HL-60 (cell line): ENCODE data around the gene FARS2.

Experiments used
- GABPA ChIP-seq: IDR thresholded peaks from 2 replicates; pipeline ENCODE4 v1.6.1; 2012; ENCODE audit warnings: low read depth
- POLR2AphosphoS5 ChIP-seq: IDR thresholded peaks from 2 replicates; pipeline ENCODE4 v1.6.1; 2012; ENCODE audit warnings: low read depth
- SPI1 ChIP-seq: IDR thresholded peaks from 2 replicates; pipeline ENCODE4 v1.6.1; 2012; ENCODE audit warnings: low read depth, mild to moderate bottlenecking, borderline replicate concordance
- TF ChIP-seq, protein P1 (sequence below): IDR thresholded peaks from 2 replicates; pipeline ENCODE4 v1.6.1; 2012; ENCODE audit warnings: low read depth; ENCODE audit not compliant: insufficient replicate concordance
- TF ChIP-seq, protein P2 (sequence below): IDR thresholded peaks from one replicate; pipeline ENCODE4 v1.5.1; 2011; ENCODE audit warnings: low read length, control low read depth, inconsistent platforms; ENCODE audit not compliant: insufficient read depth

DNA sequence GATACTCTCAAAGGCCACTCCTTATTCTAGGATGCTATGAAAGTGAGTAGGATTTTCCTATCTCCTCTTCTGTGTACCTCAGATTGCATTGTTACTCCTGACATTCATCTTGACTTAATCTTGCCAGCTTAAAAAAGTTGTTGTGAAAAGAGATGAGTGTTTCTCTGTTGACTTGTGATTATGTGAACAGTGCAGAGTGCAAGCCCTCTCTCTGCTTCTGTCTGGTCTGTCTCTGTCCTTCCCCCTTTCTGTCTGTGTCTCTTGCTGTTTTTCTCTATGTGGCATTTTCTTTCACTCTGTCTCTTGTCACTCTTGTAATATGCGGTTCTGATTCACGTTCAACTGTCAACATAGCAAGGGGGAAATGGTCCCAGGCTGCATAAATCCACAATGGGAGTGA lies 306.6 kb downstream of the FARS2 start:
- TF ChIP-seq, protein P1, sequence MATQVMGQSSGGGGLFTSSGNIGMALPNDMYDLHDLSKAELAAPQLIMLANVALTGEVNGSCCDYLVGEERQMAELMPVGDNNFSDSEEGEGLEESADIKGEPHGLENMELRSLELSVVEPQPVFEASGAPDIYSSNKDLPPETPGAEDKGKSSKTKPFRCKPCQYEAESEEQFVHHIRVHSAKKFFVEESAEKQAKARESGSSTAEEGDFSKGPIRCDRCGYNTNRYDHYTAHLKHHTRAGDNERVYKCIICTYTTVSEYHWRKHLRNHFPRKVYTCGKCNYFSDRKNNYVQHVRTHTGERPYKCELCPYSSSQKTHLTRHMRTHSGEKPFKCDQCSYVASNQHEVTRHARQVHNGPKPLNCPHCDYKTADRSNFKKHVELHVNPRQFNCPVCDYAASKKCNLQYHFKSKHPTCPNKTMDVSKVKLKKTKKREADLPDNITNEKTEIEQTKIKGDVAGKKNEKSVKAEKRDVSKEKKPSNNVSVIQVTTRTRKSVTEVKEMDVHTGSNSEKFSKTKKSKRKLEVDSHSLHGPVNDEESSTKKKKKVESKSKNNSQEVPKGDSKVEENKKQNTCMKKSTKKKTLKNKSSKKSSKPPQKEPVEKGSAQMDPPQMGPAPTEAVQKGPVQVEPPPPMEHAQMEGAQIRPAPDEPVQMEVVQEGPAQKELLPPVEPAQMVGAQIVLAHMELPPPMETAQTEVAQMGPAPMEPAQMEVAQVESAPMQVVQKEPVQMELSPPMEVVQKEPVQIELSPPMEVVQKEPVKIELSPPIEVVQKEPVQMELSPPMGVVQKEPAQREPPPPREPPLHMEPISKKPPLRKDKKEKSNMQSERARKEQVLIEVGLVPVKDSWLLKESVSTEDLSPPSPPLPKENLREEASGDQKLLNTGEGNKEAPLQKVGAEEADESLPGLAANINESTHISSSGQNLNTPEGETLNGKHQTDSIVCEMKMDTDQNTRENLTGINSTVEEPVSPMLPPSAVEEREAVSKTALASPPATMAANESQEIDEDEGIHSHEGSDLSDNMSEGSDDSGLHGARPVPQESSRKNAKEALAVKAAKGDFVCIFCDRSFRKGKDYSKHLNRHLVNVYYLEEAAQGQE, result no peak
- TF ChIP-seq, protein P2, sequence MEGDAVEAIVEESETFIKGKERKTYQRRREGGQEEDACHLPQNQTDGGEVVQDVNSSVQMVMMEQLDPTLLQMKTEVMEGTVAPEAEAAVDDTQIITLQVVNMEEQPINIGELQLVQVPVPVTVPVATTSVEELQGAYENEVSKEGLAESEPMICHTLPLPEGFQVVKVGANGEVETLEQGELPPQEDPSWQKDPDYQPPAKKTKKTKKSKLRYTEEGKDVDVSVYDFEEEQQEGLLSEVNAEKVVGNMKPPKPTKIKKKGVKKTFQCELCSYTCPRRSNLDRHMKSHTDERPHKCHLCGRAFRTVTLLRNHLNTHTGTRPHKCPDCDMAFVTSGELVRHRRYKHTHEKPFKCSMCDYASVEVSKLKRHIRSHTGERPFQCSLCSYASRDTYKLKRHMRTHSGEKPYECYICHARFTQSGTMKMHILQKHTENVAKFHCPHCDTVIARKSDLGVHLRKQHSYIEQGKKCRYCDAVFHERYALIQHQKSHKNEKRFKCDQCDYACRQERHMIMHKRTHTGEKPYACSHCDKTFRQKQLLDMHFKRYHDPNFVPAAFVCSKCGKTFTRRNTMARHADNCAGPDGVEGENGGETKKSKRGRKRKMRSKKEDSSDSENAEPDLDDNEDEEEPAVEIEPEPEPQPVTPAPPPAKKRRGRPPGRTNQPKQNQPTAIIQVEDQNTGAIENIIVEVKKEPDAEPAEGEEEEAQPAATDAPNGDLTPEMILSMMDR, result no peak
- TF ChIP-seq POLR2AphosphoS5, result no peak
- no peak for TF ChIP-seq GABPA
- TF ChIP-seq SPI1, result no peak
